Right lobe of liver (tissue), 4 donors: Measurements from ENCODE around the gene ZNF598.

Experiments used
- POLR2A ChIP-seq: fragments of 450-650 bp; IDR thresholded peaks from one replicate; pipeline ENCODE4 v1.6.1; 2017; ENCODE audit warnings: antibody characterized with exemption, mild to moderate bottlenecking
- TF ChIP-seq, protein P1 (sequence below), 4 donors: fragments of 200-600 bp in 3 of 4; fragments of 450-650 bp in 1 of 4; IDR thresholded peaks; one replicate each; pipeline versions ENCODE4 v1.5.1 to v1.8.0; 2016 to 2022; ENCODE audit warnings: antibody characterized with exemption in 4 of 4, mild to moderate bottlenecking in 2 of 4
- donor health status: DM: no; HTN: no; CAD: no.
- donor health status: DM: no; HTN: no; CAD: no.
- donor health status: DM: no; HTN: yes; CAD: no.

DNA sequence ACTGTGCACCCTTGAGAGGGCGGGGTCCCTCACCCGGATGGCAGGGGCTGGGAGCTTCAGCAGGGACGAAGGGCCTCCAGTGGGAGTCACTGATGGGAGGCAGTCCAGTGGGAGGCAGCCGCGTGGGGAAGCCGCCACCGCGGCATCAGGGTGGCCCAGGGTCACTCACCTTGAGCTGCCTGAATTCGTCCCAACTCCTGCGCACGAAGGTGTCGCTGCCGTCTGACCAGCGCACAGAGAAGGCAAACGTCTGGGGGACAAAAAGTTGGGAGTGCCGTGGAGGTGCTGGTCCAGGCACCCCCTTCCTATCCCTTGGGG is 28.9 kb downstream of the ZNF598 start:
- TF ChIP-seq, protein P1, sequence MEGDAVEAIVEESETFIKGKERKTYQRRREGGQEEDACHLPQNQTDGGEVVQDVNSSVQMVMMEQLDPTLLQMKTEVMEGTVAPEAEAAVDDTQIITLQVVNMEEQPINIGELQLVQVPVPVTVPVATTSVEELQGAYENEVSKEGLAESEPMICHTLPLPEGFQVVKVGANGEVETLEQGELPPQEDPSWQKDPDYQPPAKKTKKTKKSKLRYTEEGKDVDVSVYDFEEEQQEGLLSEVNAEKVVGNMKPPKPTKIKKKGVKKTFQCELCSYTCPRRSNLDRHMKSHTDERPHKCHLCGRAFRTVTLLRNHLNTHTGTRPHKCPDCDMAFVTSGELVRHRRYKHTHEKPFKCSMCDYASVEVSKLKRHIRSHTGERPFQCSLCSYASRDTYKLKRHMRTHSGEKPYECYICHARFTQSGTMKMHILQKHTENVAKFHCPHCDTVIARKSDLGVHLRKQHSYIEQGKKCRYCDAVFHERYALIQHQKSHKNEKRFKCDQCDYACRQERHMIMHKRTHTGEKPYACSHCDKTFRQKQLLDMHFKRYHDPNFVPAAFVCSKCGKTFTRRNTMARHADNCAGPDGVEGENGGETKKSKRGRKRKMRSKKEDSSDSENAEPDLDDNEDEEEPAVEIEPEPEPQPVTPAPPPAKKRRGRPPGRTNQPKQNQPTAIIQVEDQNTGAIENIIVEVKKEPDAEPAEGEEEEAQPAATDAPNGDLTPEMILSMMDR (IDR thresholded peaks at IDR 0.05): no peak
- no peak for TF ChIP-seq POLR2A
